ENCODE results near the gene RIPOR1. TPM values are rescaled to one million over a fixed set of nuclear protein-coding genes. Genes with fewer than 3 reads are reported as not detected.

RIPOR1 gene
- total RNA-seq, 1 donor, result 42.6 TPM

- H3K27me3 ChIP-seq (ENCODE audit: insufficient read depth, low read length), result no peaks in the 10 kb centered on the region
- H3K4me1 ChIP-seq (ENCODE audit: insufficient read depth, low read length), result peaks cover 10% of the 10 kb centered on the region
- H3K4me3 ChIP-seq (ENCODE audit: low read length), result no peak overlapping the region
- no peaks in the 10 kb centered on the region for H3K9me3 ChIP-seq (ENCODE audit: low read depth, low read length)
Observed at GRCh38 chr16:67593288-67593687, 64.7 kb downstream of the RIPOR1 start.

DNA sequence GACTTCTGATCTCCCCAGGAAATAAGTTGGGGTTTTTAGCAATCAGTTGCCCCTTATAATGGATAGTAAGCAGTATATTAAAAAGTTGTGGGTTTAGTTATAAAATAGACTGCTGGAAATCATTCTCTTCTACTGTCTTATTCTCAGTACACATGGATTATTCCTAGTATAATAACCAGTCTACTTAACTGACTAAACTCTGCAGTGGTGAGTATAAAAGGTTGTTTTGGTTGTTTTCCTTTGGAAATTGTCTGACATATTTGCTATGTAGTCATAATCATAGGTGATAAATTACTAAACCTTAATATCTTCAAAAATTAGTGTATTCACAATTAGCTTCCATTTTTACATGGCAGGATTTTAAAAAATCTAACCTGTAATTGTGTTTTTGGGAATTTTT lies 65.1 kb downstream of the RIPOR1 start:
- Histone ChIP-seq H3K27me3 (ENCODE audit: insufficient read depth, low read length) (no peaks in the 10 kb centered on the region), H3K9me3 (ENCODE audit: low read depth, low read length) (no peaks in the 10 kb centered on the region), H3K4me3 (ENCODE audit: low read length) (no peak overlapping the region), H3K4me1 (ENCODE audit: insufficient read depth, low read length) (peaks cover 10% of the 10 kb centered on the region)

DNA sequence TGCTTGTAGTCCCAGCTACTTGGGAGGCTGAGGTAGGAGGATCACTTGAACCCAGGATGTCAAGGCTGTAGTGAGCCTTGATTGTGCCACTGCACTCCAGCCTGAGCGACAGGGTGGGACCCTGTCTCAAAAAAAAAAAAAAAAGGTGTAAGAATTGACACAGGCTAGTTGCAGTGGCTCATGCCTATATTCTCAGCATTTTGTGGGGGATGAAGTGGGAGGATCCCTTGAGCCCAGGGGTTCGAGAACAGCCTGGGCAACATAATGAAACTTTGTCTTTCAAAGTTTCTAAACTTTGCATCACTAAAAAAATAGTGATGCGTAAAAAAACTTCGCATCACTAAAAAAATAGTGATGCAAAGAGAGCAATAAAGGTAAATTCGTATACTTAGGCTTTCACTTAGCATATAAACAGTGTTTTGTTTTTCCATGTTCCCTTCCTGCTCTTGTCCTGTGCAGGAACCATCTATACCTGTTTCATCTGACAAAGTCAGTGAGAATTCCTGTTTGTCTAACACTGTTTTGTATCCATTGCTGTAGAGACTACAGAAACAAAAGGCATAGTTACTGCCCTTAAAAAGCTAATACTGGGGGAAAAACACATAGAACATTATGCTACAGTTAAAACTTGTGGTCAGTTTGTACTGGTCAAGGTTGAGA lies 65.8 kb downstream of the RIPOR1 start:
- no peak overlapping the region for H3K4me3 ChIP-seq (ENCODE audit: low read length)
- peaks cover 10% of the 10 kb centered on the region for H3K4me1 ChIP-seq (ENCODE audit: insufficient read depth, low read length)
- H3K9me3 ChIP-seq (ENCODE audit: low read depth, low read length), result no peaks in the 10 kb centered on the region
- no peaks in the 10 kb centered on the region for H3K27me3 ChIP-seq (ENCODE audit: insufficient read depth, low read length)

DNA sequence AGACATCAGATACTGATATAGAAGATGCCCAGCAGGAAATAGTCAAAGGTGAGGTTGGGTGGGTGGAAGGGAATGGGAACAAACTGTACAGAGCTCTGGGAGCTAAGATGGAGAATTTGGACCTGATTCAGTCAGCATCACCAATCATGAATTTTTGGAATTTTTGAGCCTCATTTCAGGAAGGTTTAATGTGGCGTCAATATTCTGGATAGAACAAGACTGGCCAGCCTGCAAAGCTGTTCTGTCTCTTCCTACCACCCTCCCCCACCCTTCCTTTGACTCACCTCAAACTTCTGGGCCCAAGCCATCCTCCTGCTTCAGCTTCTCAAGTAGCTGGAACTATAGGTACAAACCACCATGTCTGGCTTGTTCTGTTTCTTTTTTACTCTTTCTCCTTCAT lies 66.3 kb downstream of the RIPOR1 start:
- Histone ChIP-seq H3K9me3 (ENCODE audit: low read depth, low read length) (no peaks in the 10 kb centered on the region), H3K27me3 (ENCODE audit: insufficient read depth, low read length) (no peaks in the 10 kb centered on the region), H3K4me3 (ENCODE audit: low read length) (no peak overlapping the region), H3K4me1 (ENCODE audit: insufficient read depth, low read length) (peaks cover 10% of the 10 kb centered on the region)

Other genes with a start within 250 kb of the RIPOR1 start
- 4.0 TPM for gene PLEKHG4, start 249.3 kb upstream of the RIPOR1 start, total RNA-seq
- under 0.01 TPM for gene KCTD19, start 202.1 kb upstream of the RIPOR1 start, total RNA-seq
- 0.31 TPM for gene LRRC36, start 202.0 kb upstream of the RIPOR1 start, total RNA-seq
- gene TPPP3, start 135.3 kb upstream of the RIPOR1 start, total RNA-seq, result 5.6 TPM
- 0.63 TPM for gene ZDHHC1, start 112.4 kb upstream of the RIPOR1 start, total RNA-seq
- gene HSD11B2, start 97.7 kb upstream of the RIPOR1 start, total RNA-seq, result not detected
- 113 TPM for gene ATP6V0D1, start 47.7 kb upstream of the RIPOR1 start, total RNA-seq
- gene AGRP, start 45.3 kb upstream of the RIPOR1 start, total RNA-seq, result not detected
- 43.2 TPM for gene CTCF, start 33.7 kb downstream of the RIPOR1 start, total RNA-seq
- 20.8 TPM for gene CARMIL2, start 116.3 kb downstream of the RIPOR1 start, total RNA-seq
- 12.7 TPM for gene ACD, start 131.4 kb downstream of the RIPOR1 start, total RNA-seq
- 3.0 TPM for gene PARD6A, start 132.1 kb downstream of the RIPOR1 start, total RNA-seq
- 3.0 TPM for gene ENKD1, start 137.9 kb downstream of the RIPOR1 start, total RNA-seq
- 6.8 TPM for gene C16orf86, start 138.0 kb downstream of the RIPOR1 start, total RNA-seq
- 2.0 TPM for gene GFOD2, start 190.5 kb downstream of the RIPOR1 start, total RNA-seq

Data from mononuclear cell (primary cell).